Vagina (tissue), 2 donors: ENCODE measurements around the gene ARHGAP18. TPM values are rescaled to one million over a fixed set of nuclear protein-coding genes. Genes with fewer than 3 reads are reported as not detected.

Experiments used
- DNase-seq, 2 donors: peaks; one replicate each; pipeline ENCODE4 v3.0.0-alpha.2; 2017; ENCODE audit errors: extremely low spot score in 2 of 2
- H3K27ac ChIP-seq: fragments of 200-600 bp; sonication (generic); one replicate; pipeline ENCODE4 v1.5.1; 2019
- H3K27me3 ChIP-seq: fragments of 200-600 bp; sonication (generic); one replicate; pipeline ENCODE4 v1.5.1; 2019
- H3K36me3 ChIP-seq, 2 donors: fragments of 200-600 bp; sonication (generic); one replicate each; pipeline ENCODE4 v1.5.1; 2017 to 2019
- H3K4me1 ChIP-seq: fragments of 200-600 bp; sonication (generic); one replicate; pipeline ENCODE4 v1.5.1; 2019
- H3K4me3 ChIP-seq, 2 donors: fragments of 200-600 bp; sonication (generic); 1 replicate in 1 of 2; 2 replicates in 1 of 2; pipeline ENCODE4 v1.5.1; 2016 to 2019
- H3K9me3 ChIP-seq: fragments of 200-600 bp; sonication (generic); one replicate; pipeline ENCODE4 v1.5.1; 2019
- CTCF ChIP-seq, 3 experiments: fragments of 450-650 bp in 2 of 3; fragments of 200-600 bp in 1 of 3; sonication (generic) in 1 of 3; IDR thresholded peaks; one replicate each; pipeline ENCODE4 v1.5.1; 2017 to 2019; ENCODE audit warnings: antibody characterized with exemption in 3 of 3, mild to moderate bottlenecking in 2 of 3, moderate library complexity in 2 of 3
- POLR2A ChIP-seq, 2 donors: fragments of 450-650 bp; IDR thresholded peaks; one replicate each; pipeline ENCODE4 v1.6.1; 2017; ENCODE audit warnings: antibody characterized with exemption in 2 of 2, mild to moderate bottlenecking in 2 of 2, moderate library complexity in 2 of 2
- POLR2AphosphoS5 ChIP-seq, 2 donors: sonication (generic); formaldehyde crosslinking; IDR thresholded peaks; one replicate each; pipeline ENCODE4 v1.9.0; 2017; ENCODE audit warnings: antibody characterized with exemption in 2 of 2, mild to moderate bottlenecking in 2 of 2, low read depth in 1 of 2; ENCODE audit not compliant: insufficient read depth in 1 of 2
- intact Hi-C: fragments of 100-400 bp; cut with DNase I; formaldehyde crosslinking; loops from one replicate; pipeline ENCODE4 v1.15.1; 2023
- total RNA-seq: library from RNA; depleted of rRNA; stranded (reverse); fragments of >200 nt; gene quantifications from one replicate; pipeline ENCODE4 v1.2.3, GENCODE V29; 2016

Gene ARHGAP18
- total RNA-seq, 1 donor from 2014 or later: 7.6 TPM

- no peaks in the 10 kb centered on the region for H3K9me3 ChIP-seq
- H3K36me3 ChIP-seq: no peaks in the 10 kb centered on the region
- H3K4me1 ChIP-seq: peaks cover 48% of the 10 kb centered on the region
- no peak overlapping the region for H3K4me3 ChIP-seq
- peak overlapping the region; percentile 11 for H3K27ac ChIP-seq
- TF ChIP-seq POLR2AphosphoS5 (IDR thresholded peaks at IDR 0.05; ENCODE audit: insufficient read depth in 1 of 2, low read depth in 1 of 2): no peak
- no peak for TF ChIP-seq POLR2A (IDR thresholded peaks at IDR 0.05)
- no peak for TF ChIP-seq CTCF (IDR thresholded peaks at IDR 0.05)
- intact Hi-C loops: no loop called here
- no peaks in the 10 kb centered on the region for H3K27me3 ChIP-seq
- DNase-seq: no peak
Measured at GRCh38 chr6:129670634-129671033, 39.3 kb downstream of the ARHGAP18 start.

GRCh38 chr6:129667621-129668020 is 42.4 kb downstream of the ARHGAP18 start:
- intact Hi-C loops: no loop called here
- TF ChIP-seq POLR2AphosphoS5 (IDR thresholded peaks at IDR 0.05; ENCODE audit: insufficient read depth in 1 of 2, low read depth in 1 of 2) (no peak), CTCF (IDR thresholded peaks at IDR 0.05) (no peak), POLR2A (IDR thresholded peaks at IDR 0.05) (no peak)
- H3K4me1 ChIP-seq: peaks cover 32% of the 10 kb centered on the region

GRCh38 chr6:129667034-129667433 is 42.9 kb downstream of the ARHGAP18 start:
- no peak for TF ChIP-seq POLR2A (IDR thresholded peaks at IDR 0.05)
- TF ChIP-seq CTCF (IDR thresholded peaks at IDR 0.05): no peak
- no peak for TF ChIP-seq POLR2AphosphoS5 (IDR thresholded peaks at IDR 0.05; ENCODE audit: insufficient read depth in 1 of 2, low read depth in 1 of 2)
- Histone ChIP-seq H3K36me3 (no peaks in the 10 kb centered on the region), H3K4me1 (peaks cover 26% of the 10 kb centered on the region), H3K9me3 (no peaks in the 10 kb centered on the region), H3K27ac (no peak overlapping the region), H3K4me3 (no peak overlapping the region), H3K27me3 (no peaks in the 10 kb centered on the region)
- intact Hi-C loops: no loop called here
- DNase-seq: no peak

More at GRCh38 chr6:129667621-129668020, 42.4 kb downstream of the ARHGAP18 start:
- H3K4me3 ChIP-seq: no peak overlapping the region
- H3K9me3 ChIP-seq: no peaks in the 10 kb centered on the region
- H3K27me3 ChIP-seq: no peaks in the 10 kb centered on the region
- no peak overlapping the region for H3K27ac ChIP-seq
- H3K36me3 ChIP-seq: no peaks in the 10 kb centered on the region
- DNase-seq: no peak

- Histone ChIP-seq H3K36me3 (no peaks in the 10 kb centered on the region), H3K4me1 (peaks cover 18% of the 10 kb centered on the region), H3K27me3 (no peaks in the 10 kb centered on the region), H3K4me3 (no peak overlapping the region), H3K27ac (no peak overlapping the region), H3K9me3 (no peaks in the 10 kb centered on the region)
- intact Hi-C loops: no loop called here
- no peak for DNase-seq
- TF ChIP-seq POLR2A (IDR thresholded peaks at IDR 0.05): no peak
- no peak for TF ChIP-seq CTCF (IDR thresholded peaks at IDR 0.05)
- no peak for TF ChIP-seq POLR2AphosphoS5 (IDR thresholded peaks at IDR 0.05; ENCODE audit: insufficient read depth in 1 of 2, low read depth in 1 of 2)
Measured at GRCh38 chr6:129665555-129665954, 44.4 kb downstream of the ARHGAP18 start.

DNA sequence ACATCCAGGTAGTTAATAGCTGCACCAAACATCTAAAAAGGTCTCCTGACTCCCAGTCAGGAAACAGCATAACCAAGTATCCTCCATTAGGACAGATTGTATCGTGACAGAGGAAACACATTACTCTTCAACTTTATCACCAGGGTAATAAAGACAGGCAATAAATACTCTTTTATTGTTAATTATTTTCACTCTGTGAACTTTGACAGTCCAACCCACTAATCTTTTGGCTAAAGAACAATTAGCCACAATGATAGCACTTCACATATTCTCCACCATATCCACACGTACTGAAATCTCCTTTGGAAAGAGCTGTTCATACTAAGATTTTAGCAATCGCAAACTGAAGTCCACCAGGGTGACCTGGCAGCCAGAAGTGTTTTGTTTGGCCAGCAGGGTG is 46.4 kb downstream of the ARHGAP18 start:
- Histone ChIP-seq H3K27ac (no peak overlapping the region), H3K36me3 (no peaks in the 10 kb centered on the region), H3K9me3 (no peaks in the 10 kb centered on the region), H3K4me1 (peaks cover 18% of the 10 kb centered on the region), H3K4me3 (no peak overlapping the region), H3K27me3 (no peaks in the 10 kb centered on the region)
- no peak for TF ChIP-seq CTCF (IDR thresholded peaks at IDR 0.05)
- no peak for DNase-seq
- intact Hi-C loops: no loop called here
